A549 (cell line): ENCODE data around the gene SPAG6. TPM values are rescaled to one million over a fixed set of nuclear protein-coding genes. Genes with fewer than 3 reads are reported as not detected.

Experiments
- ATAC-seq, 2 experiments: fragments of 200-7000 bp in 1 of 2; fragments of >200 bp in 1 of 2; cut with Nextera tagmentation in 1 of 2; cut with Tn5 transposase in 1 of 2; 3 replicates each; pipeline versions ENCODE4 v1.8.0 to v1.9.1; 2018 to 2020; ENCODE audit warnings: mild to moderate bottlenecking in 1 of 2, moderate library complexity in 1 of 2
- CTCF ChIA-PET: fragments of 300-600 bp; sonication (Branson Sonifier 250); formaldehyde crosslinking; extraction: SDS; loops from one replicate; lab custom pipeline; 2021; ENCODE audit warnings: antibody characterized with exemption, inconsistent platforms; lab: Yijun Ruan, JAX
- POLR2A ChIA-PET: fragments of 350-600 bp; formaldehyde crosslinking; extraction: SDS; loops from one replicate; lab custom pipeline; 2021; ENCODE audit warnings: antibody characterized with exemption, inconsistent platforms; lab: Yijun Ruan, JAX
- DNase-seq, 2 experiments: peaks; one replicate each; pipeline versions ENCODE4 v3.0.0 to v3.0.0-alpha.2; 2011 to 2016; ENCODE audit warnings: low read depth in 1 of 2, low spot score in 1 of 2
- FAIRE-seq: peaks from 2 replicates; lab custom pipeline; 2011; peaks lifted over from hg19 to GRCh38; lab: Jason Lieb, UNC
- H3K27ac ChIP-seq, 2 experiments: fragments of >200 bp; sonication (Bioruptor Twin); formaldehyde crosslinking; 3 replicates each; pipeline ENCODE4 v1.5.1; 2016 to 2017
- H3K4me1 ChIP-seq: fragments of >200 bp; sonication (Bioruptor Twin); formaldehyde crosslinking; 3 replicates; pipeline ENCODE4 v1.6.1; 2016
- H3K4me2 ChIP-seq: fragments of >200 bp; sonication (Bioruptor Twin); formaldehyde crosslinking; 3 replicates; pipeline ENCODE4 v1.6.1; 2016
- H3K4me3 ChIP-seq: fragments of >200 bp; sonication (Bioruptor Twin); formaldehyde crosslinking; 3 replicates; pipeline ENCODE4 v1.5.1; 2016
- H3K9me3 ChIP-seq: fragments of >200 bp; sonication (Bioruptor Twin); formaldehyde crosslinking; 3 replicates; pipeline ENCODE4 v1.6.1; 2016
- CBX2 ChIP-seq: fragments of 200-600 bp; sonication (generic); IDR thresholded peaks from 2 replicates; pipeline ENCODE4 v1.6.1; 2016; ENCODE audit warnings: low read depth, mild to moderate bottlenecking, borderline replicate concordance
- CEBPB ChIP-seq, 2 experiments: fragments of >200 bp in 1 of 2; sonication (Bioruptor Twin) in 1 of 2; formaldehyde crosslinking in 1 of 2; IDR thresholded peaks; 2 replicates each; pipeline ENCODE4 v1.6.1; 2012 to 2016
- EP300 ChIP-seq, 2 experiments: fragments of >200 bp; sonication (Bioruptor Twin); formaldehyde crosslinking; IDR thresholded peaks; 2 replicates in 1 of 2; 3 replicates in 1 of 2; pipeline ENCODE4 v1.6.1; 2016 to 2017
- FOSL2 ChIP-seq, 2 experiments: fragments of 450-650 bp in 1 of 2; fragments of >200 bp in 1 of 2; sonication (Bioruptor Twin) in 1 of 2; formaldehyde crosslinking; IDR thresholded peaks; 2 replicates each; pipeline versions ENCODE4 v1.5.0 to v1.6.1; 2016 to 2020; ENCODE audit warnings: mild to moderate bottlenecking in 1 of 2, moderate library complexity in 1 of 2
- MAFK ChIP-seq: fragments of 450-650 bp; IDR thresholded peaks from 2 replicates; pipeline ENCODE4 v1.6.1; 2014; ENCODE audit not compliant: partially characterized antibody
- MYC ChIP-seq: IDR thresholded peaks from 2 replicates; pipeline ENCODE4 v1.6.1; 2012; ENCODE audit warnings: mild to moderate bottlenecking, inconsistent platforms, low read length, improper control_type of control experiment, borderline replicate concordance
- POLR2A ChIP-seq: IDR thresholded peaks from 2 replicates; pipeline ENCODE4 v1.6.1; 2012; ENCODE audit warnings: mild to moderate bottlenecking, low read length
- RAD21 ChIP-seq, 2 experiments: fragments of >200 bp in 1 of 2; sonication (Bioruptor Twin) in 1 of 2; formaldehyde crosslinking in 1 of 2; IDR thresholded peaks in 1 of 2; conservative IDR thresholded peaks in 1 of 2; 2 replicates in 1 of 2; 3 replicates in 1 of 2; pipeline ENCODE4 v1.6.1; 2012 to 2018; ENCODE audit warnings: inconsistent platforms in 1 of 2
- REST ChIP-seq: fragments of 200-600 bp; sonication (generic); IDR thresholded peaks from 2 replicates; pipeline ENCODE4 v1.6.1; 2016; ENCODE audit warnings: antibody characterized with exemption, mild to moderate bottlenecking, moderate library complexity
- RFX5 ChIP-seq: fragments of 450-650 bp; IDR thresholded peaks from 2 replicates; pipeline ENCODE4 v1.7.1; 2014; ENCODE audit warnings: antibody characterized with exemption, mild to moderate bottlenecking, moderate library complexity
- RNF2 ChIP-seq: fragments of 200-600 bp; sonication (generic); IDR thresholded peaks from 2 replicates; pipeline ENCODE4 v1.6.1; 2016; ENCODE audit warnings: low read depth, mild to moderate bottlenecking, antibody characterized with exemption, moderate library complexity, borderline replicate concordance
- TFCP2L1 ChIP-seq: fragments of 250-450 bp; sonication (Bioruptor Pico); IDR thresholded peaks from 2 replicates; pipeline ENCODE4 v1.5.0; 2021; ENCODE audit warnings: mild to moderate bottlenecking
- TP53 ChIP-seq: fragments of 250-450 bp; sonication (Bioruptor Pico); IDR thresholded peaks from 2 replicates; pipeline ENCODE4 v1.5.0; 2021; ENCODE audit warnings: mild to moderate bottlenecking, moderate library complexity
- ZC3H11A ChIP-seq: fragments of 450-650 bp; IDR thresholded peaks from 2 replicates; pipeline ENCODE4 v1.6.1; 2014; ENCODE audit warnings: antibody characterized with exemption, mild to moderate bottlenecking
- ZFP36 ChIP-seq: fragments of 450-650 bp; IDR thresholded peaks from 2 replicates; pipeline ENCODE4 v1.6.1; 2014; ENCODE audit warnings: borderline replicate concordance; ENCODE audit not compliant: partially characterized antibody
- WGBS: methylation state at CpG from one replicate; pipeline ENCODE4 v1.1.6; 2017; ENCODE audit errors: missing lambda C conversion rate; 5-methylcytosine and 5-hydroxymethylcytosine counted together
- polyA plus RNA-seq, 4 experiments: library from polyadenylated mRNA; depleted of rRNA in 3 of 4; stranded (reverse); fragments of >200 nt; fragmentation: RNase III in 1 of 4; extraction: RNeasy Plus Mini Kit Qiagen cat#74134 plus additional on column Dnase treatment in 1 of 4; gene quantifications; 2 replicates in 3 of 4; 3 replicates in 1 of 4; pipeline ENCODE4 v1.2.3, GENCODE V29; 2011 to 2017
- TF ChIP-seq, protein P1 (sequence below): fragments of >200 bp; sonication (Bioruptor Twin); formaldehyde crosslinking; IDR thresholded peaks from 2 replicates; pipeline ENCODE4 v1.6.1; 2016

The SPAG6 gene
- polyA plus RNA-seq, 2 of the 4 experiments (the other 2 are of a cell fraction), result 0.04 TPM; not detected in 1

- WGBS, result 49% methylated on average over 2 of the region's 2 CpGs
- no peak for ATAC-seq
- ChIA-PET CTCF (interaction anchor here (1.0 kb wide), 1 partner anchor 8 kb away, joined by 4 read pairs; no protein-coding TSS in a partner anchor), POLR2A (no interaction called here)
- no peak for TF ChIP-seq RNF2
- TF ChIP-seq ZFP36, result no peak
- TF ChIP-seq CEBPB (IDR thresholded peaks at IDR 0.05), result no peak
- TF ChIP-seq MAFK, result no peak
- TF ChIP-seq POLR2A, result no peak
- TF ChIP-seq TP53 (CRISPR knock-in tag), result no peak
- TF ChIP-seq TFCP2L1 (CRISPR knock-in tag), result no peak
- no peak for TF ChIP-seq REST
- no peak for TF ChIP-seq CBX2
- Histone ChIP-seq H3K9me3 (no peaks in the 10 kb centered on the region), H3K4me1 (no peaks in the 10 kb centered on the region), H3K27ac (no peak overlapping the region), H3K4me3 (no peak overlapping the region), H3K4me2 (no peak overlapping the region; the same call in 2 of the 3 replicates)
- no peak for FAIRE-seq
- no peak for DNase-seq
Observed at GRCh38 chr10:22368981-22369380, 23.7 kb downstream of the SPAG6 start.

GRCh38 chr10:22369434-22370072 is 24.3 kb downstream of the SPAG6 start:
- Histone ChIP-seq H3K4me1 (no peaks in the 10 kb centered on the region), H3K4me3 (no peak overlapping the region), H3K27ac (no peak overlapping the region), H3K4me2 (no peak overlapping the region; the same call in 2 of the 3 replicates), H3K9me3 (no peaks in the 10 kb centered on the region)
- CTCF ChIA-PET, result interaction anchor here (1.1 to 1.4 kb wide), 2 partner anchors 9 to 619 kb away, joined by 3 to 4 read pairs; no protein-coding TSS in a partner anchor
- 69% methylated on average over 5 of the region's 5 CpGs for WGBS
- peak; percentile 63 for FAIRE-seq
- TF ChIP-seq, protein P1, sequence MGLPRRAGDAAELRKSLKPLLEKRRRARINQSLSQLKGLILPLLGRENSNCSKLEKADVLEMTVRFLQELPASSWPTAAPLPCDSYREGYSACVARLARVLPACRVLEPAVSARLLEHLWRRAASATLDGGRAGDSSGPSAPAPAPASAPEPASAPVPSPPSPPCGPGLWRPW, result no peak
- TF ChIP-seq CEBPB (IDR thresholded peaks at IDR 0.05) (peak in 1 of 2 experiments; percentile 35; a peak in 1 of 4 replicates), EP300 (IDR thresholded peaks at IDR 0.05) (no peak), FOSL2 (IDR thresholded peaks at IDR 0.05) (no peak), FOSL2 (CRISPR knock-in tag; IDR thresholded peaks at IDR 0.05) (peak; percentile 54), ZC3H11A (no peak), POLR2A (no peak), MYC (no peak), RAD21 (conservative IDR thresholded peaks at IDR 0.05 in 1 of 2, IDR thresholded peaks at IDR 0.05 in 1 of 2) (no peak), REST (no peak), RFX5 (no peak)
- ATAC-seq, result peak in 1 of 2 experiments; percentile 54; a peak in 1 of 6 replicates
- peak in 1 of 2 experiments; percentile 34 for DNase-seq
- POLR2A ChIA-PET, result no interaction called here
